Measurements from ENCODE around the gene STPG2. TPM values are rescaled to one million over a fixed set of nuclear protein-coding genes. Genes with fewer than 3 reads are reported as not detected.

Gene STPG2
- total and polyA plus RNA-seq, 10 of the 15 experiments (the other 5 are each of a cell fraction or from before 2014, with no cell fraction given), result 0.13 to 0.24 TPM; not detected in 8

DNA sequence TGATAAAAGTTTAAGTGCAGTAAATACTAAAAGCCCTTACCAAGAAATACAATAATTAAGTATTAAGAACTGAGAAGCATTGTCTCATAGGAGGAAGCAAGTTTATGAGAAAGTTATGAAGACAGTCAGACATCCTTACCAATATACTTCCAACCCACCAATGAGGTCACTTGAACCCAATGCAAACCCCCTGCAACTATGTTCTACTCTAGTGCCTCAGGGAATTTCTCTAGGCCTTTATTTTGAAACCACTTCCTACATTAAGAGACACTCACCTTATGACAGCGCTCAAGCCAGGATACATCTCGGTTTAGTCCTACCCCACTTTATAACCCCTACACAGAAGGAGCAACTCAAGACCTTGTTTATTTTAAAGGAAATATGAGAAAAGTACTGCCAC lies 61.3 kb downstream of the STPG2 start:
- ATAC-seq (no peak), FAIRE-seq (no peak), DNase-seq (ENCODE audit: low read depth, low spot score) (no peak)
- H3K27ac ChIP-seq (ENCODE audit: control insufficient read depth, insufficient read depth), result no peak overlapping the region
- no peaks in the 10 kb centered on the region for H3K4me1 ChIP-seq (ENCODE audit: control insufficient read depth, insufficient read depth, low read length)
- WGBS (ENCODE audit: insufficient coverage, insufficient replicate concordance, low lambda C conversion rate, missing lambda C conversion rate), result 40% methylated on average over 2 of the region's 2 CpGs
- TF ChIP-seq KLF5 (IDR thresholded peaks at IDR 0.05; ENCODE audit: partially characterized antibody) (no peak), BCL11A (IDR thresholded peaks at IDR 0.05; ENCODE audit: low read depth, low read length) (no peak), MYB (IDR thresholded peaks at IDR 0.05; ENCODE audit: borderline replicate concordance, low read depth, low read length) (no peak), CREM (IDR thresholded peaks at IDR 0.05; ENCODE audit: low read depth) (no peak), RB1 (IDR thresholded peaks at IDR 0.05; ENCODE audit: borderline replicate concordance) (no peak), ASH2L (IDR thresholded peaks at IDR 0.05; ENCODE audit: borderline replicate concordance, low read depth) (no peak), SMC3 (IDR thresholded peaks at IDR 0.05; ENCODE audit: borderline replicate concordance, low read length) (no peak), HDGF (IDR thresholded peaks at IDR 0.05) (no peak), ZNF274 (IDR thresholded peaks at IDR 0.05; ENCODE audit: insufficient read depth, insufficient read length) (no peak), NR2C2 (IDR thresholded peaks at IDR 0.05; ENCODE audit: borderline replicate concordance, control insufficient read depth, insufficient read length, low read depth) (no peak), SMAD1 (IDR thresholded peaks at IDR 0.05; ENCODE audit: low read depth, partially characterized antibody) (no peak)
- TF ChIP-seq, protein P1, sequence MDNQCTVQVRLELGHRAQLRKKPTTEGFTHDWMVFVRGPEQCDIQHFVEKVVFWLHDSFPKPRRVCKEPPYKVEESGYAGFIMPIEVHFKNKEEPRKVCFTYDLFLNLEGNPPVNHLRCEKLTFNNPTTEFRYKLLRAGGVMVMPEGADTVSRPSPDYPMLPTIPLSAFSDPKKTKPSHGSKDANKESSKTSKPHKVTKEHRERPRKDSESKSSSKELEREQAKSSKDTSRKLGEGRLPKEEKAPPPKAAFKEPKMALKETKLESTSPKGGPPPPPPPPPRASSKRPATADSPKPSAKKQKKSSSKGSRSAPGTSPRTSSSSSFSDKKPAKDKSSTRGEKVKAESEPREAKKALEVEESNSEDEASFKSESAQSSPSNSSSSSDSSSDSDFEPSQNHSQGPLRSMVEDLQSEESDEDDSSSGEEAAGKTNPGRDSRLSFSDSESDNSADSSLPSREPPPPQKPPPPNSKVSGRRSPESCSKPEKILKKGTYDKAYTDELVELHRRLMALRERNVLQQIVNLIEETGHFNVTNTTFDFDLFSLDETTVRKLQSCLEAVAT (IDR thresholded peaks at IDR 0.05), result no peak
- H3K4me2 ChIP-seq (ENCODE audit: control insufficient read depth, insufficient read depth), result no peak overlapping the region
- intact Hi-C loops (cut with micrococcal nuclease; ENCODE audit: unreplicated experiment) (no loop called here), in situ Hi-C loops (cut with MboI) (no loop called here)
- H3K27me3 ChIP-seq (replicated peaks in 1 of 2; ENCODE audit: control insufficient read depth in 2 of 2, insufficient read depth in 2 of 2, low read length in 1 of 2), result no peaks in the 10 kb centered on the region
- no peak overlapping the region for H3K4me3 ChIP-seq
- H4K20me1 ChIP-seq (ENCODE audit: control insufficient read depth, insufficient read depth), result no peaks in the 10 kb centered on the region
- CTCF ChIA-PET, result no interaction called here
- RAD21 ChIA-PET (ENCODE audit: unreplicated experiment), result no interaction called here
- H3K79me2 ChIP-seq (ENCODE audit: control insufficient read depth, insufficient read depth, low read length), result no peaks in the 10 kb centered on the region
- POLR2A ChIA-PET, result no interaction called here
- no peak overlapping the region for H3K9ac ChIP-seq (ENCODE audit: control insufficient read depth, insufficient read depth, low read length)
- SMC1A ChIA-PET (ENCODE audit: uncharacterized antibody, unreplicated experiment), result no interaction called here
- no TSS peak for BruUV-seq (replicated peaks)
- no peaks in the 10 kb centered on the region for H3K9me3 ChIP-seq (replicated peaks; ENCODE audit: control insufficient read depth, insufficient read depth, low read length)
- H2AFZ ChIP-seq (ENCODE audit: control insufficient read depth, low read depth, low read length), result no peak overlapping the region
- no peaks in the 10 kb centered on the region for H3K36me3 ChIP-seq (ENCODE audit: control insufficient read depth in 2 of 2, insufficient read depth in 2 of 2, low read length in 1 of 2)
